Caki2 (cell line): ENCODE measurements around the gene SLC44A4. TPM values are rescaled to one million over a fixed set of nuclear protein-coding genes. Genes with fewer than 3 reads are reported as not detected.
"Not testable (repeated sequence)": the region's sequence is repeated elsewhere in the genome, so short reads cannot be mapped to it uniquely, and the experiment has no call there.

Experiments used
- DNase-seq: peaks from one replicate; pipeline ENCODE4 v3.0.0-alpha.2; 2015; ENCODE audit warnings: low read depth
- in situ Hi-C: cut with HindIII; loops from 2 replicates; pipeline ENCODE4 v1.10.0; 2016; ENCODE audit warnings: low sequenced_read_pairs, low pct_unique_long_range_greater_than_20kb, mixed read lengths
- total RNA-seq: library from RNA; depleted of rRNA; stranded (reverse); fragments of >200 nt; shearing (Covaris generic); gene quantifications from 2 replicates; pipeline ENCODE4 v1.2.3, GENCODE V29; 2014; ENCODE audit warnings: low replicate concordance

SLC44A4 gene
- total RNA-seq, 1 experiment from 2014 or later = 0.54 TPM

- in situ Hi-C loops, DNase-seq: not testable (repeated sequence)
Observed at GRCh38 chr6:31868658-31868971, 10.2 kb downstream of the SLC44A4 start.

- in situ Hi-C loops = no loop called here
- peak; percentile 94 for DNase-seq
Observed at GRCh38 chr6:31865205-31866118, 13.3 kb downstream of the SLC44A4 start.

GRCh38 chr6:31864818-31865204 lies 14.0 kb downstream of the SLC44A4 start:
- DNase-seq = no peak

GRCh38 chr6:31864123-31864562 lies 14.7 kb downstream of the SLC44A4 start:
- in situ Hi-C loops, DNase-seq: not testable (repeated sequence)

More at GRCh38 chr6:31864818-31865204, 14.0 kb downstream of the SLC44A4 start:
- in situ Hi-C loops = no loop called here

DNA sequence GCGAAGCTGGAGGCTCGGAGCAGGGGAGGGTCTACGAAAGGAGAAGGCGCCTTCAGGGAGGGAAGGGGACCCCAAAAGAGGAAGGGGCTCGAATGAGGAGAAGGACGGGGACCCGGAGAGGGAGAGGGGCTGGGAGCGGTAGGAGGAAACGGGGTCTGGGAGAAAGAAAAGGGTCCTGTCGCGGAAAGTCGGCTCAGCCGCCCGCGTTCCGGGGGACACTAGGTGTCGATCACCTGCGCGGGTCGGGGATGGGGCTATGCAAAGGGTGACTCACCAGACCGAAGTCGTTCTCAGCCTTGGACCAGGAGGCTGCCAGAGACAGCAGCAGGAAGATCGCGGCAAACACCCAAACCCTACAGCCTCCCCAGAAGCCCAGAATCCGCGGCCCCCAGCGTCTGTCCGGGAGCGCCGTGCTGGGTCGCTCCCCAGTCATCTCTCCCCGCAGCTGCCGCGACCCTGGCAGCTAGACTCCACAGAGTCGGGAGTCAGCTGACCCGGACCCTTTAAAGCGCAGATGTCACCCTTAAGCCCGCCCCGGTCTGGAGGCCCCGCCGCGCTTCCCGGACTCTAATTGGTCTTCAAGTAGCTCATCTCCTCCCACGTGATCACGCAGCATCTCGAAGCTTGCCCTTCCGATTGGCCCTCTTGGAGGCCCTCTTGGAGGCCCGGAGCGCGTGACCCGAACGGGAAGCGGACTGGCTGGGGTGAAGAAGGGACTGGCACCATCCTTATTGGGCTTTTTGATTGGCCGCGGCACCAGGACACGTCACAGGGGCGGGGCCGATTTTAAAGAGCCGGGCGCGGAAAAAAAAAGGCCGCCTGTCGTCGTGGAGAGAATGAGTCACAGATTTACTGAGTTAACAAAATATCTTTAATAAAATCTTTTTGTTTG lies 16.2 kb downstream of the SLC44A4 start, which contains the start of gene NEU1:
NEU1 (minus strand) TSS at position 478 of the 892 bp plus-strand sequence; CDS start at position 433, 45 bp downstream.
- in situ Hi-C loops = no loop called here

DNA sequence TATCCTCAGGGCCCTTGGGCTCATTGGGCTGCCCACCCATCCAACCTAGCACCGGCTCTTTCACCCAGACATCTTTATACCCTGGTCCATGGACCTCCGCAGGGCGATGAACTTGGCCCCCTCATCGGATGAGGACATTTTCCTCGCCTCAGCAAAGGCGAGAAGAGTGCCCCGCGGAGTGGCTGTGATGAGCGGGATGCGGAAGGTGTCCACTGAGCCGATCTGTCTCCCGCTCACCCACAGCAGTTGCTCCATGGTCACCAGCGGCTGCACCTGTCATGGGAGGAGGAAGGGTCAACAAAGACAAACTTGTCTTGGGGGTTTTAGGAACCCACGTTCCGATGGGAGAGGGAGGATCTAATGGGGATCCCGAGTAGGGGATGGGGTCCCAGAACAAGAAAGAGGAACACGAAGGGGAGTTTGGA lies 16.9 kb downstream of the SLC44A4 start:
- in situ Hi-C loops = no loop called here
- no peak for DNase-seq

More for the DNA sequence above, 16.2 kb downstream of the SLC44A4 start, which contains the start of gene NEU1:
- peak; percentile 100 for DNase-seq

DNA sequence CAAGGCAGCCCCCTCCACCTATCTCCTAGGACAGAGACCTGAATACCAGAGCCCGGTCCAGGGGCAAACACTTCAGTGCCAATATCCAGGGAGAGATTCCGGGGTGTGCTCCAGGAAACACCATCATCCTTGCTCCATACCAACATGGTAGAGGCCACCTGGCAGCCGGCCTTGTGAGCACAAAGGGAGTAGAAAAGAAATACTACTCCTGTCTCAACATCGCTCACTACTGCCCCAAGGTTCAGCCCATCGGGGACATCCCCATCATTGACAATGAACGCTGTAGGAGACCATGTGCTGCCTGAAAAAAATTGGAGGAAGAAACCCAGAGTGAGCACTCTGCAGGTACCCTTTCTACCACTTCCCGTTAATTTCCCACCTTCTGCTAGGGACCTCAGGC lies 17.6 kb downstream of the SLC44A4 start:
- no peak for DNase-seq
- in situ Hi-C loops = no loop called here

DNA sequence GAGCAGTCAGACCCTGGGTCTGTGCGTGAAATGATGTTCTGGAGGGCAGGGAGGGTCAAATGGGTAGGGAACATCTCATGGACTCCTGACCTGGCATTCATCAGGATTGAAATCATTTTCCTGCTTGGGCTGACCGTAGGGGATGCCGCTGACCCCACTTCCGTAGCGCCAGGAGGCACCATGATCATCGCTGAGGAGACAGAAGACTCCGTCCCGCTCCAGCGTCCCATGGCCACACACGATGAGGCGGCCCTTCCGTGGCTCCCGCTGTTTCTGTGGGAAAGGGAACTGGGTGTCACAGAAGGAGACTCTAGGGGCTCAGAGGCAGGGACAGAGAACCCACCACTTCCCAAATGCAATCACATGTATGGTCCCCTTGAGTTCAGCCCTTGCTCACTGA lies 18.4 kb downstream of the SLC44A4 start:
- DNase-seq = no peak
- in situ Hi-C loops = no loop called here

DNA sequence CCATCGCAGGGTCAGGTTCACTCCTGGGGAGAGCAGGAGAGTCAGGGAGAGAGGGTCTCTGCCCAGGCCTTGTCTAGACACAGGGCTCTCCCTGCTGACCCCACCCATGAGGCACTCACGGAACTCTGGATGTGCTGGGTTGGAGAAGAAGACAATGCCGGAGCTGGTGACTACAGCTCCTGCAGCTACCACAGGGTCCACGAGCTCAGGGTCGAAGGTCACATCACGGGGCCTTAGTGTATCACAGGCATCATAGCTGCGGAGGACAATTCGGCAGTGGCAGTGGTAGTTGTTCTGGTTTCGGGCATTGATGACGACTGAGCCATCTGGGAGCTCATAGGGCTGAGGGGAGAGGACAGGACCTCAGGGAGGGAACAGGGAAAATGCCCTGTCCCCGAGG lies 18.9 kb downstream of the SLC44A4 start:
- no peak for DNase-seq
- in situ Hi-C loops = no loop called here

DNA sequence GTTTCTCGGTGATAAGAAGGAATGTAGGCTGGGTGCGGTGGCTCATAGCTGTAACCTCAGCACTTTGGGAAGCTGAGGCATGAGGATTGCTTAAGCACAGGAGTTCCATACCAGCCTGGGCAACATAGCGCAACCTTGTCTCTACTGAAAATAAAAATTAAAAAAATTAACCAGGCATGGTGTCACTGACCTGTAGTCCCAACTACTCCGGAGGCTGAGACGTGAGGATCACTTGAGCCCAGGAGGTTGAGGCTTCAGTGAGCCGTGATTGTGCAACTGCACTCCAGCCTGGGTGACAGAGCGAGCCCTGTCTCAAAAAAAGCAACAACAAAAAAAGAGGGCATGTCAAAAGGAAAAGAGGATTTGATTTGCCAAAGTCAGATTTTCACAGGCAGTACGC lies 20.1 kb downstream of the SLC44A4 start:
- in situ Hi-C loops = no loop called here
- DNase-seq = no peak

DNA sequence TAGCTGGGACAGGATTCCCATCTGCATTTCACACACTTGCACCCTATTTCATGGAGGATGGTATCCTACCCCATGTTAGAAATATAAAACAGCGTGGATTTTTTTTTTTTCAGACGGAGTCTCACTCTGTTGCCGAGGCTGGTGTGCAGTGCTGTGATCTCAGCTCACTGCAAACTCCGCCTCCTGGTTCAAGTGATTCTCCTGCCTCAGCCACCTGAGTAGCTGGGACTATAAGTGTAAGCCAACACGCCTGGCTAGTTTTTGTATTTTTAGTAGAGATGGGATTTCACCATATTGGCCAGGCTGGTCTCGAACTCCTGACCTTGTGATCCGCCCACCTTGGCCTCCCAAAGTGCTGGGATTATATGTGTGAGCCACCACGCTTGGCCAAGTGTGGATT lies 21.0 kb downstream of the SLC44A4 start:
- in situ Hi-C loops, DNase-seq: not testable (repeated sequence)

DNA sequence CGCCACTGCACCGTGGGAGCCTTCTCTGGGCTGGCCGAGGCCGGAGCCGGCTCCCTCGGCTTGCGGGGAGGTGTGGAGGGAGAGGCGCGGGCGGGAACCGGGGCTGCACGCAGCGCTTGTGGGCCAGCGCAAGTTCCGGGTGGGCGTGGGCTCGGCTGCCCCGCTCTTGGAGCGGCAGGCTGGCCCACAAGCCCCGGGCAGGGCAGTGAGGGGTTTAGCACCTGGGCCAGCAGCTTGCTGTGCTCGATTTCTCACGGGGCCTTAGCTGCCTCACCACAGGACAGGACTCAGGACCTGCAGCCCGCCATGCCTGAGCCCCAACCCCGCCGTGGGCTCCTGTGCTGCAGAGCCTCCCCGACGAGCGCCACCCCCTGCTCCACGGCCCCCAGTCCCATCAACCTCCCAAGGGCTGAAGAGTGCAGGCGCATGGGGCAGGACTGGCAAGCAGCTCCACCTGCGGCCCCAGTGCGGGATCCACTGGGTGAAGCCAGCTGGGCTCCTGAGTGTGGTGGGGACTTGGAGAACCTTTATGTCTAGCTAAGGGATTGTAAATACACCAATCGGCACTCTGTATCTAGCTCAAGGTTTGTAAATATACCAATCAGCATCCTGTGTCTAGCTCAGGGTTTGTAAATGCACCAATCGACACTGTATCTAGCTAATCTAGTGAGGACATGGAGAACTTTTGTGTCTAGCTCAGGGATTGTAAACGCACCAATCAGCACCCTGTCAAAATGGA lies 26.6 kb downstream of the SLC44A4 start:
- in situ Hi-C loops = not testable (repeated sequence)

DNA sequence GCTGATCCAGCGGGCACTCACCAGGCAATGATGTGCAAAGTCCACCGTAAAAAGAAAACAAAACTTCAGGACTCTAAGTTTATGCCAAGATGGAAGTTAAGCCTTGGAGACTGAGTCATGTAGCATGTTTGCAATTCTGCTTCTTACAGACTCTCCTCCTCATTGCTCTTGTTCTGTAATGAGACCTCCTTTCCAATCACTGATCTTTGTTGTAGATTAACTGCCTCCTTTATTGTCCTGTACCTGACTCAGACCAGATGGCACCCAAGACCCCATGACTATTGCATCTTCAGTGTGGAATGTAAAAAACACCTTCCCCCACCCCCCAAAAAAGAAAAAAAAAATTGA lies 27.3 kb downstream of the SLC44A4 start:
- peak; percentile 97 for DNase-seq
- in situ Hi-C loops = no loop called here

More for the DNA sequence above, 26.6 kb downstream of the SLC44A4 start:
- peak; percentile 84 for DNase-seq

GRCh38 chr6:31850765-31851484 lies 27.9 kb downstream of the SLC44A4 start:
- no peak for DNase-seq
- in situ Hi-C loops = no loop called here

- DNase-seq = no peak
- in situ Hi-C loops = no loop called here
Observed at GRCh38 chr6:31847276-31847978, 31.4 kb downstream of the SLC44A4 start.

DNA sequence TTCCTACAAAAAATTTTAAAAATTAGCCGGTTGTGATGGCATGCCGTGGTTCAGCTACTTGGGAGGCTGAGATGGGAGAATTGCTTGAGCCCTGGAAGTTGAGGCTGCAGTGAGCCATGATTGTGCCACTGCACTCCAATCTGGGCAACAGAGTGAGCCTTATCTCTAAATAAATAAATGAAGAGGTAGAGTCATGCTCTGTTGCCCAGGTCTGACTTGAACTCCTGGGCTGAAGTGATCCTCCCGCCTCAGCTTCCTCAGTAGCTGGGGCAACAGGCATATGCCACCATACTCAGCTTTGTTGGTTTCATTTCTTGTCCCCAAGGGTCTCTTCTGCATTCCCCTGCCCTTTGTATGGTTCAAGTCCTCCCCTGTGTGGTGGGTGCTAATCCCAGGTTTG lies 34.3 kb downstream of the SLC44A4 start:
- in situ Hi-C loops = no loop called here
- peak; percentile 58 for DNase-seq

DNA sequence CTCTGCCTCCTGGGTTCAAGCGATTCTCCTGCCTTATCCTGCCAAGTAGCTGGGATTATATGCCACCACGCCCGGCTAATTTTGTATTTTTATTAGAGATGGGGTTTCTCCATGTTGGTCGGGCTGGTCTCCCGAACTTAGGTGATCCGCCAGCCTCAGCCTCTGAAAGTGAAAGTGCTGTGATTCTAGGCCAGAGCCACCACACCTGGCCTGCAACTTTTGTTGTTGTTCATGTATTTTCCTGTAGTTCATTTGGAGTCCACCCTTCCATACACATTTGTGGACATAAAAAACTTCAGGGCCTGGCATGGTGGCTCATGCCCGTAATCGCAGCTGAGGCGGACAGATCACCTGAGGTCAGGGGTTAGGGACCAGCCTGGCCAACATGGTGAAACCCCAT lies 36.7 kb downstream of the SLC44A4 start:
- in situ Hi-C loops = no loop called here
- DNase-seq = no peak
